ENCODE data around the gene SRP68. TPM values are rescaled to one million over a fixed set of nuclear protein-coding genes. Genes with fewer than 3 reads are reported as not detected.

The SRP68 gene
- total and polyA plus RNA-seq, 2 of the 4 experiments (the other 2 are of a cell fraction), result 47.1 to 82.6 TPM

DNA sequence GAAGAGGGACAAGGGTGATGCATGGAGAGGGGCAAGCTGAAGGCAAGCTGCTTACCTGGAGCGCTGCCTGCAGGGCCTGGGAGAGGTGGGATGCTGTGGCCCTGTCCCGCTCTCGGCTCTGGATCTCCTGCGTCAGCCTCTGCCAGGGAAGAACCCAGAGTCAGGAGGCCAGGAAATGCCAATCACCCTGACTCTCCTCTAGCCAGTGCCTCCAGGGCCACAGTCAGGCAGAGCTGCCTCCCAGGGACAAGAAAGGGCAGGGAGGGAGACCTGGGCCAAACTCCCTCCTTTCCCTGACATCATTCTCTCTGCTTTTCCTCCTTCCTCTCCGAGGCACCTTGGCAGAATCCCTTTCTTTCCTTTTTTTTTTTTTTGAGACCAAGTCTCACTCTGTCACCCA, 60.4 kb downstream of the SRP68 start:
- WGBS, 2 experiments (ENCODE audit: extremely low coverage in 2 of 2, insufficient read length in 1 of 2), result 13% methylated on average over 1 of the region's 5 CpGs; no CpG with 5 or more reads in 1 of the 2 experiments
- in situ Hi-C loops (cut with MboI; ENCODE audit: low sequenced_read_pairs), result loop anchor here (10.0 kb wide), 1 partner anchor 283 kb away; no protein-coding TSS in a partner anchor
- Histone ChIP-seq H2BK20ac (ENCODE audit: low read depth, low read length) (no peak overlapping the region), H2BK120ac (ENCODE audit: low read depth, low read length) (no peak overlapping the region), H3K9me1 (ENCODE audit: insufficient read depth, low read length) (no peaks in the 10 kb centered on the region), H3K23ac (ENCODE audit: low read depth, low read length) (no peak overlapping the region), H3K4ac (ENCODE audit: low read depth, low read length) (no peak overlapping the region), H4K8ac (ENCODE audit: low read depth in 2 of 2, low read length in 2 of 2) (no peak overlapping the region), H4K20me1 (ENCODE audit: insufficient read depth, low read length) (no peaks in the 10 kb centered on the region), H3K56ac (ENCODE audit: extremely low read depth, insufficient read depth, low read length) (no peak overlapping the region), H3K18ac (ENCODE audit: low read depth, low read length) (no peak overlapping the region), H3K79me1 (ENCODE audit: low read depth in 1 of 2, low read length in 2 of 2) (no peaks in the 10 kb centered on the region), H4K5ac (ENCODE audit: low read depth, low read length) (no peak overlapping the region), H3K27me3 (ENCODE audit: control insufficient read depth, insufficient read depth, low read length) (peaks cover 9% of the 10 kb centered on the region; the same call in 1 of the 2 replicates), H2AK9ac (replicated peaks; ENCODE audit: low read depth, low read length, poor library complexity) (no peak overlapping the region), H3K36me3 (ENCODE audit: control insufficient read depth, insufficient read depth, low read length) (no peaks in the 10 kb centered on the region), H2BK5ac (ENCODE audit: low read depth, low read length, poor library complexity, severe bottlenecking) (no peak overlapping the region), H2BK15ac (ENCODE audit: low read depth, low read length) (no peak overlapping the region), H2AK5ac (ENCODE audit: low read depth, low read length) (no peak overlapping the region), H3K4me2 (ENCODE audit: low read depth, low read length) (no peak overlapping the region), H3K4me1 (ENCODE audit: control insufficient read depth, insufficient read depth, low read length) (peaks cover 7% of the 10 kb centered on the region), H3K9me3 (ENCODE audit: control insufficient read depth, insufficient read depth, low read length) (no peaks in the 10 kb centered on the region), H3K27ac (ENCODE audit: insufficient read depth, low read length) (no peak overlapping the region), H4K91ac (ENCODE audit: insufficient read depth, low read depth, low read length) (no peak overlapping the region), H3K4me3 (ENCODE audit: insufficient read depth, low read depth, low read length) (no peak overlapping the region), H2AFZ (replicated peaks; ENCODE audit: low read length, poor library complexity) (no peak overlapping the region), H3K14ac (replicated peaks; ENCODE audit: low read depth, low read length) (no peak overlapping the region), H3K9ac (ENCODE audit: low read depth, low read length) (no peak overlapping the region)
- ChIA-PET POLR2A (ENCODE audit: unreplicated experiment) (no interaction called here), CTCF (interaction anchor here (1.5 kb wide), 1 partner anchor 287 kb away, joined by 4 read pairs; no protein-coding TSS in a partner anchor)
- dilution Hi-C loops (cut with HindIII; ENCODE audit: low sequenced_read_pairs, unreplicated experiment), result no loop called here
- BruUV-seq (replicated peaks), result no TSS peak
- intact Hi-C loops (cut with micrococcal nuclease), result no loop called here
- ATAC-seq (ENCODE audit: low read depth) (no peak), DNase-seq (no peak)
- no peak for TF ChIP-seq SMC3 (IDR thresholded peaks at IDR 0.05; ENCODE audit: low read depth, low read length)
- no peak for TF ChIP-seq NFE2L2 (IDR thresholded peaks at IDR 0.05; ENCODE audit: low read depth, low read length)
- no peak for TF ChIP-seq CEBPB (IDR thresholded peaks at IDR 0.05; ENCODE audit: low read depth, low read length)
- no peak for TF ChIP-seq USF2 (IDR thresholded peaks at IDR 0.05; ENCODE audit: low read depth, low read length)
- no peak for TF ChIP-seq RFX5 (IDR thresholded peaks at IDR 0.05; ENCODE audit: low read depth, low read length)
- no peak for TF ChIP-seq CTCF (conservative IDR thresholded peaks at IDR 0.05; ENCODE audit: low read depth, low read length)
- TF ChIP-seq RAD21 (IDR thresholded peaks at IDR 0.05; ENCODE audit: low read length), result no peak
- no peak for TF ChIP-seq MAZ (IDR thresholded peaks at IDR 0.05; ENCODE audit: borderline replicate concordance, low read depth, low read length)
- TF ChIP-seq RCOR1 (IDR thresholded peaks at IDR 0.05; ENCODE audit: insufficient replicate concordance, low read length), result no peak
- TF ChIP-seq FOS (IDR thresholded peaks at IDR 0.05; ENCODE audit: low read depth, low read length), result no peak
- no peak for TF ChIP-seq ELK1 (IDR thresholded peaks at IDR 0.05; ENCODE audit: borderline replicate concordance, low read depth, low read length)
- TF ChIP-seq MAFK (IDR thresholded peaks at IDR 0.05; ENCODE audit: low read depth, low read length), result no peak
- TF ChIP-seq BHLHE40 (IDR thresholded peaks at IDR 0.05; ENCODE audit: low read depth, low read length), result no peak
- no peak for TF ChIP-seq CHD1 (IDR thresholded peaks at IDR 0.05; ENCODE audit: low read depth, low read length)

All from IMR-90 (cell line).